Duodenal mucosa (tissue), 2 donors: Measurements from ENCODE around the gene AFG1L.

Experiments
- H3K27ac ChIP-seq: one replicate; pipeline ENCODE4 v1.7.0; 2013; ENCODE audit warnings: low read depth, low read length
- H3K27me3 ChIP-seq, 2 donors: one replicate each; pipeline ENCODE4 v1.7.0; 2013; ENCODE audit warnings: low read length in 2 of 2, control low read depth in 1 of 2; ENCODE audit not compliant: insufficient read depth in 2 of 2, control insufficient read depth in 1 of 2
- H3K36me3 ChIP-seq, 2 donors: one replicate each; pipeline ENCODE4 v1.7.0; 2013; ENCODE audit warnings: low read length in 2 of 2, control low read depth in 1 of 2; ENCODE audit not compliant: insufficient read depth in 2 of 2, control insufficient read depth in 1 of 2
- H3K4me1 ChIP-seq, 2 donors: one replicate each; pipeline ENCODE4 v1.7.0; 2013; ENCODE audit warnings: low read length in 2 of 2, control low read depth in 1 of 2; ENCODE audit not compliant: insufficient read depth in 2 of 2, control insufficient read depth in 1 of 2
- H3K4me3 ChIP-seq, 2 donors: one replicate each; pipeline ENCODE4 v1.7.0; 2013; ENCODE audit warnings: low read length in 2 of 2, low read depth in 1 of 2
- H3K9ac ChIP-seq, 2 donors: one replicate each; pipeline ENCODE4 v1.7.0; 2013; ENCODE audit warnings: low read length in 2 of 2, low read depth in 1 of 2
- H3K9me3 ChIP-seq, 2 donors: one replicate each; pipeline ENCODE4 v1.7.0; 2013; ENCODE audit warnings: low read length in 2 of 2, control low read depth in 1 of 2; ENCODE audit not compliant: control insufficient read depth in 1 of 2

Gene AFG1L

GRCh38 chr6:108492131-108492766 lies 197.4 kb downstream of the AFG1L start:
- Histone ChIP-seq H3K27me3 (no peaks in the 10 kb centered on the region), H3K9ac (no peak overlapping the region), H3K4me1 (no peaks in the 10 kb centered on the region)

GRCh38 chr6:108494434-108494833 lies 199.6 kb downstream of the AFG1L start:
- Histone ChIP-seq H3K9me3 (no peaks in the 10 kb centered on the region), H3K9ac (no peak overlapping the region)

More at GRCh38 chr6:108492131-108492766, 197.4 kb downstream of the AFG1L start:
- Histone ChIP-seq H3K4me3 (no peak overlapping the region), H3K9me3 (no peaks in the 10 kb centered on the region), H3K36me3 (peaks cover 0 to 6% of the 10 kb centered on the region in 2 donors), H3K27ac (no peak overlapping the region)

GRCh38 chr6:108497883-108498282 lies 203.0 kb downstream of the AFG1L start:
- Histone ChIP-seq H3K27ac (no peak overlapping the region), H3K36me3 (no peaks in the 10 kb centered on the region), H3K4me3 (no peak overlapping the region), H3K4me1 (no peaks in the 10 kb centered on the region), H3K9ac (no peak overlapping the region), H3K9me3 (no peaks in the 10 kb centered on the region), H3K27me3 (no peaks in the 10 kb centered on the region)

More at GRCh38 chr6:108494434-108494833, 199.6 kb downstream of the AFG1L start:
- no peaks in the 10 kb centered on the region for H3K4me1 ChIP-seq
- H3K4me3 ChIP-seq, result no peak overlapping the region
- H3K27ac ChIP-seq, result no peak overlapping the region
- H3K36me3 ChIP-seq, result peaks cover 0 to under 1% of the 10 kb centered on the region in 2 donors
- no peaks in the 10 kb centered on the region for H3K27me3 ChIP-seq

GRCh38 chr6:108501559-108501958 lies 206.7 kb downstream of the AFG1L start:
- Histone ChIP-seq H3K27ac (no peak overlapping the region), H3K4me3 (no peak overlapping the region), H3K4me1 (no peaks in the 10 kb centered on the region), H3K9ac (no peak overlapping the region), H3K9me3 (no peaks in the 10 kb centered on the region), H3K36me3 (no peaks in the 10 kb centered on the region), H3K27me3 (no peaks in the 10 kb centered on the region)

- H3K9ac ChIP-seq, result no peak overlapping the region
- H3K36me3 ChIP-seq, result no peaks in the 10 kb centered on the region
- no peaks in the 10 kb centered on the region for H3K9me3 ChIP-seq
- H3K27ac ChIP-seq, result no peak overlapping the region
- no peaks in the 10 kb centered on the region for H3K27me3 ChIP-seq
- no peaks in the 10 kb centered on the region for H3K4me1 ChIP-seq
- no peak overlapping the region for H3K4me3 ChIP-seq
Observed at GRCh38 chr6:108502832-108503231, 208.0 kb downstream of the AFG1L start.

GRCh38 chr6:108507316-108507715 lies 212.5 kb downstream of the AFG1L start:
- Histone ChIP-seq H3K4me3 (no peak overlapping the region), H3K36me3 (peaks cover 0 to 3% of the 10 kb centered on the region in 2 donors), H3K27me3 (no peaks in the 10 kb centered on the region), H3K4me1 (no peaks in the 10 kb centered on the region), H3K9me3 (no peaks in the 10 kb centered on the region), H3K9ac (no peak overlapping the region), H3K27ac (no peak overlapping the region)

- no peaks in the 10 kb centered on the region for H3K27me3 ChIP-seq
- no peak overlapping the region for H3K4me3 ChIP-seq
- no peak overlapping the region for H3K9ac ChIP-seq
- H3K4me1 ChIP-seq, result no peaks in the 10 kb centered on the region
- H3K27ac ChIP-seq, result no peak overlapping the region
- peaks cover 0 to 3% of the 10 kb centered on the region in 2 donors for H3K36me3 ChIP-seq
- no peaks in the 10 kb centered on the region for H3K9me3 ChIP-seq
Observed at GRCh38 chr6:108510461-108511319, 215.8 kb downstream of the AFG1L start.

GRCh38 chr6:108518714-108519576 lies 224.1 kb downstream of the AFG1L start:
- H3K9me3 ChIP-seq, result no peaks in the 10 kb centered on the region
- H3K9ac ChIP-seq, result no peak overlapping the region
- no peak overlapping the region for H3K4me3 ChIP-seq
- H3K4me1 ChIP-seq, result no peaks in the 10 kb centered on the region
- H3K36me3 ChIP-seq, result peaks cover 0 to 11% of the 10 kb centered on the region in 2 donors
- no peak overlapping the region for H3K27ac ChIP-seq
- H3K27me3 ChIP-seq, result no peaks in the 10 kb centered on the region

GRCh38 chr6:108521616-108522107 lies 226.8 kb downstream of the AFG1L start:
- Histone ChIP-seq H3K36me3 (peaks cover 0 to 11% of the 10 kb centered on the region in 2 donors), H3K9ac (no peak overlapping the region), H3K27me3 (no peaks in the 10 kb centered on the region), H3K4me3 (no peak overlapping the region), H3K27ac (no peak overlapping the region), H3K4me1 (no peaks in the 10 kb centered on the region), H3K9me3 (no peaks in the 10 kb centered on the region)
